NCI-H774 (cell line): Measurements from ENCODE around the gene RAD51.
"Not testable (repeated sequence)": the region's sequence is repeated elsewhere in the genome, so short reads cannot be mapped to it uniquely, and the experiment has no call there.

ENCODE experiments used
- DNase-seq: peaks from one replicate; lab custom pipeline; 2025; lab: John Stamatoyannopoulos, UW

Gene RAD51

DNA sequence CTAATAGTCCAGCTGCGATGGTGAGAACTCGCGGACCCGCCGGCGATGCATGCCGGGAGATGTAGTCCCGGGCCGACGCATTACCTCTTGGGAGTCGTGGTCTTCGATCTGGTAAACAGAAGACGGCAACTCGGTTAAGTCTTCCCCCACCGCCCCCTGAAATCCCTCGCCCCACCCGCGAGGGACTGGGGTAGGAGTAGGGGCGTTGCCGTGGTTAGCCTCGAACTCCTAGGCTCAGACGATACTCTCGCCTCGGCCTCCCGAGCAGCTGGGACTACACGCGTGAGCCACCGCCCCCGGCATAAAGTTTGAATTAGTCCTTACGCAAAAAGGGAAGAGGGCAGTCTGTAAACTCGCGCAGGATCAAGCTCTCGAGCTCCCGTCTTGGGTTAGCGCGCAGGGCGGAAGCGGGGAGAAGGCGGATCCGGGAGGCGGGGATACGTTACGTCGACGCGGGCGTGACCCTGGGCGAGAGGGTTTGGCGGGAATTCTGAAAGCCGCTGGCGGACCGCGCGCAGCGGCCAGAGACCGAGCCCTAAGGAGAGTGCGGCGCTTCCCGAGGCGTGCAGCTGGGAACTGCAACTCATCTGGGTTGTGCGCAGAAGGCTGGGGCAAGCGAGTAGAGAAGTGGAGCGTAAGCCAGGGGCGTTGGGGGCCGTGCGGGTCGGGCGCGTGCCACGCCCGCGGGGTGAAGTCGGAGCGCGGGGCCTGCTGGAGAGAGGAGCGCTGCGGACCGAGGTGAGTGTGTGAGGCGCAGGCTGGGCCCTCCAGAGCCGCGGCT, at the start of gene RAD51:
RAD51 (plus strand) TSS at position 487 of the 781 bp plus-strand sequence. CDS start 3,585 bp downstream, outside the sequence.
- DNase-seq, result peak; percentile 85

DNA sequence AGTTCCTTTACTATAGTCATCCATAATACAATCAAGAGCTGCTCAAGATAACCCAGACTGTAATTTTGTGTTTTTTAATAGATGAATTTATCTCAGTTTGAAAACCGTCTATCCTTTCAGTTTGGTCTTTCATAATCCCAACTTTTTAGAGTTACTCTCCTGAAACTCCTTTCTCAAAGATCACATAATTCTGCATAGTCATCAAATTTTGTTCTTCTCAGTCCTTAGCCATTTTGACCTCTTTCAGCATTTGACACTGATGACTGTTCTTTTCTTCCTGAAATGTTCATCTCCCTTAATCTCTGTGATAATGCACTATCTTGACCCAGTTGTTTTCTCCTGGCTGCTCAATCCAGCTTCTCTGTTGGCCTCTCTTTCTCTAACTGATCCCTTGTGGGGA, 47.5 kb upstream of the RAD51 start:
- no peak for DNase-seq

DNA sequence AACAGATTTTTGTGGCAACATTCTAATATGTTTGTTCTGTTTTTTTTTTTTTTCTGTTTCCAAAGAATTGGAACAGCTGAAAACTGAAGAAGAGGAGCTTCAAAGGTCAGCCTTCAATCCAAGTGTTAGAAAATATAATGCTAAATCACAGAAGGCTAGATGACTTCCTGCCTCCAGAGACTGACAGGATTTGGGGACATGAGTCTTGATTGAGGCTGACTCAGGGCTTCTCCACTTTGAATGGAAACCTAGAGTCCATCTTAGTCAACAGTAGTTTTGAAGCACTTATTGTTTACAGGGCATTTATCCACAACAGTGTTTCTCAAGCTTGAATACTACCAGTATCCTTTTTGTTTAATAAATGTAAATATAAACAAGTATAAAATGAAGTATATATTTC, 44.5 kb upstream of the RAD51 start:
- no peak for DNase-seq

DNA sequence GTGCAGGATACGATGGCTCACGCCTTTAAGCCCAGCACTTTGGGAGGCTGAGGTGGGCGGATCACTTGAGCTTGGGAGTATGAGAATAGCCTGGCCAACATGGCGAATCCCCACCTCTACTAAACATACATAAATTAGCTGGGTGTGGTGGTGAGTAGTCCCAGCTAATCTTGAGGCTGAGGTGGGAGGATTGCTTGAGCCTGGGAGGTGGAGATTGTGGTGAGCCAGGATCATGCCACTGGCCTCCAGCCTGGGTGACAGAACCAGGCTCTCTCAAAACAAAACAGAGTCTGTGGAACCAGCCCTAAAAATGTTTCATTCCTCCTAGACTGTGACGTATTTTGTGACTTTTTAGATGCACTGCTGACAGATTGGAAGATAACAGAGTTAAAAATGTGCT, 34.3 kb upstream of the RAD51 start:
- DNase-seq, result no peak

DNA sequence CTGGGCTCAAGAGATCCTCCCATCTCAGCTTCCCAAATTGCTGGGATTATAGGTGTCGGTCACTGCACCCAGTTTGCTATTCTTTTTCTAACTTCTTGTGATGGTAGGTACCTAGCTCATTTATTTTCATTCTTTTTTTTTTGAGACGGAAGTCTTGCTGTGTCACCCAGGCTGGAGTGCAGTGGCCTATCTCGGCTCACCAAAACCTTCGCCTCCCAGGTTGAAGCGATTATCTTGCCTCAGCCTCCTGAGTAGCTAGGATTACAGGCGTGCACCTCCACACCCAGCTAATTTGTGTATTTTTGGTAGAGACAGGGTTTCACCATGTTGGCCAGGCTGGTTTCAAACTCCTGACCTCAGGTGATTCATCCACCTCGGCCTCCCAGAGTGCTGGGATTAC, 30.1 kb upstream of the RAD51 start:
- no peak for DNase-seq

DNA sequence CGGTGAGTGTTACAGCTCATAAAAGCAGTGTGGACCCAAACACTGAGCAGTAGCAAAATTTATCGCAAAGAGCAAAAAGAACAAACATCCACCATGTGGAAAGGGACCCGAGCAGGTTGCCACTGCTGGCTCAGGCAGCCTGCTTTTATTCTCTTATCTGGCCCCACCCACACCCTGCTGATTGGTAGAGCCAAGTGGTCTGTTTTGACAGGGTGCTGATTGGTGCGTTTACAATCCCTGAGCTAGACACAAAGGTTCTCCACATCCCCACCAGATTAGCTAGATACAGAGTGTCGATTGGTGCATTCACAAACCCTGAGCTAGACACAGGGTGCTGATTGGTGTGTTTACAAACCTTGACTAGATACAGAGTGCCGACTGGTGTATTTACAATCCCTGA, 18.7 kb upstream of the RAD51 start:
- not testable (repeated sequence) for DNase-seq

DNA sequence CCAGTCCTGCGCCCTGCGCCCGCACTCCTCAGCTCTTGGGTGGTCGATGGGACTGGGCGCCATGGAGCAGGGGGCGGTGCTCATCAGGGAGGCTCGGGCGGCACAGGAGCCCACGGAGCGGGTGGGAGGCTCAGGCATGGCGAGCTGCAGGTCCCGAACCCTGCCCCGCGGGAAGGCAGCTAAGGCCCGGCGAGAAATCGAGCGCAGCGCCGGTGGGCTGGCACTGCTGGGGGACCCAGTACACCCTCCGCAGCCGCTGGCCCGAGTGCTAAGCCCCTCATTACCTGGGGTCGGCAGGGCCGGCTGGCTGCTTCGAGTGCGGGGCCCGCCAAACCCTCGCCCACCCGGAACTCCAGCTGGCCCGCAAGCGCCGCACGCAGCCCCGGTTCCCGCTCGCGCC, 18.1 kb upstream of the RAD51 start:
- DNase-seq, result not testable (repeated sequence)

DNA sequence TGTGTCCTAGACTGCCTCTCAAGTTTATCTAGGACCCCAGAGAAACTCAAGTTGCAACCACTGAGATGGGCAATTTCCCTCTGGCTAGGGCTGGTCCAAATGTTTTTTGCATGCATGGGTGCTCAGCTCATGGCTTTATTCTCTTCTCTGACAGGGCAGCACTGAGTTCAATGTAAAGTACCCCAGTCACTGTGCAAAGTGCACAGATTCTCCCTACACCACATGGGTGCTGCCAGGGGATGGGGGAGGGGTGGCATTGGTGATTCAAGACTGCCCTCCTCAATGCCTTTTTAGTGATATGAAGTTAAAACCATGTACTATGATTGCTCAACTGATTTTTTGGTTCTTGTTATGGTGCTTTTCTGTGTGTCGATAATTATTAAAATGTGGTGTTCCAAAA, 14.8 kb upstream of the RAD51 start:
- DNase-seq, result no peak

DNA sequence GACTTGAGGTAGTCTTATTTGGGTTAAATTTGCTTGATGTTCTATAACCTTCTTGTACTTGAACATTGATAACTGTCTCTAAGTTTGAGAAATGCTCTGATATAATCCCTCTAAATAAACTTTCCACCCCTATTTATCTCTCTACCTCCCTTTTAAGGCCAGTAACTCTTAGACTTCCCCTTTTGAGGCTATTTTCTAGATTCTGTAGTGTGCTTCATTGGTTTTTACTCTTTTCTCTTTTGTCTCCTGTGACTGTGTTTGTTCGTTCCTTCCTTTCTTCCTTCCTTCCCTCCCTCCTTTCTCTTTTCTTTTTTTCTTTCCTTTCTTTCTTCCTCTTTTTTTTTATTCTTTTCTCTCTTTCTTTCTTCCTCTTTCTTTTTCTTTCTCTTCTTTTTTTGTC, 14.0 kb upstream of the RAD51 start:
- not testable (repeated sequence) for DNase-seq

DNA sequence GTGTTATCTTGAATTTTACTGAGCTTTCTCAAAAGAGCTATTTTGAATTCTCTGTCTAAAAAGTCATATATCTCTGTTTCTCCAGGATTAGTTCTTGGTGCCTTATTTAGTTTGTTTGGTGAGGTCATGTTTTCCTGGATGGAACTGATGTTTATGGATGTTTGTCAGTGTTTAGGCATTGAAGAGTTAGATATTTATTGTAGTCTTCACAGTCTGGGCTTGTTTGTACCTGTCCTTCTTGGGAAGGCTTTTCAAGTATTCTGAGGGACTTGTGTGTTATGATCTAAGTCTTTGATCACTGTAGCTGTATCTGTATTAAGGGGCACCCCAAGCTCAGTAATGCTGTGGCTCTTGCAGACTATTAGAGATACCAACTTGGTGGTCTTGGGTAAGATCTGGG, 10.6 kb upstream of the RAD51 start:
- DNase-seq, result no peak

DNA sequence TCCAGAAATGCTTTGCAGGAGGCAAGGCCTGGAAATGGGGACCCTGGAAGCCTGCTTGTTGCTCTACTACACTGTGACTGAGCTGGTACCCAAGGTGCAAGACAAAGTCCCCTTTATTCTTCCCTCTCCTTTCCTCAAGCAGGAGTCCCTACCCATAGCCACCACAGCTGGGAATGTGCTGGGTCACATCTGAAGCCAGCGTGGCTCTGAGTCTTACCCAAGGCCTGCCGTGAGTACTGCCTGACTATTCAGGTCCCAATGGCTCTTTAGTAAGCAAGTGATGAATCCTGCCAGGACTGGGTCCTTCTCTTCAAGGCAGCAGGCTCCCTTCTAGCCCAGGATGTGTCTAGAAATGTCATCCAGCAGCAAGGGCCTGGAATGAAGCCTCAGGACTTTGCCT, 9.6 kb upstream of the RAD51 start:
- no peak for DNase-seq

DNA sequence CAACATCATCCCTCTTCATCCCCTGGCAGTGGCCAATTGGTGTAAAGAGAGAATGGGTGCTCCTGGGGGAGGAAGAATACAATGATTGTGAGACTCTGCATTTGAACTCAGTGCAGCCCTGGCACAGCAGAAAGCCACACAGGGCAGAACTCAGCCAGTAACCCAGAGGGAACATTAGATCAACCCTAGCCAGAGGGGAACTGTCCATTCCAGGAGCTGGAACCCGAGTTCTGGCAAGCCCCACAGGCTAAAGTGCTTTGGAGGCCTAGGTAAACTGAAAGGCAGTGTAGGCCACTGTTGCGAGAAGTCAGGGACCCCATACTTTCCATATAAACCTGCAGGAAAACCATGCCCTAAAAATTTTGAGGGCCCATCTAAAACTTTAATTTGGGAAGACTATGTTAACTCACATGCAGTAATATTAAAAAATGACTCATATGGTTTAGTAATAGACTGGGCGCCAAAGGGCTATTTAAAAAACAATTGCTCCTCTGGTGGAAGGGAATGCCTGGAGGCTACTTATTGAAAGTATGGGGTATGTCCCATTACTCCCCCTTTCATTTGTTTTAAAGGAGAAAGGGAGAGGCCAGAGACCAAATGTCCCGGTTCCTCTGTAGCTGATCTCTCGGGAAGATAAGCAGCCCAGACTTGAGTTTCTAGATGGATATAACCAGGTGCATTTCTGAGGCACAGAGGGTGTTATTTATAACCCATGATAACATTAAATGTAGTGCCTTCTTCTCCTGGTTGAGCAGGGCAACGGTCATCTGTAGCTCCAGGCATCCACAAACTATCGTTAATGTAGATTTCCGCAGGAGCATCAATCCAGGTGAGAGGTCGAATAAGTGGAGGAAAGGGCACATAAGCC, 5.8 kb upstream of the RAD51 start:
- no peak for DNase-seq

DNA sequence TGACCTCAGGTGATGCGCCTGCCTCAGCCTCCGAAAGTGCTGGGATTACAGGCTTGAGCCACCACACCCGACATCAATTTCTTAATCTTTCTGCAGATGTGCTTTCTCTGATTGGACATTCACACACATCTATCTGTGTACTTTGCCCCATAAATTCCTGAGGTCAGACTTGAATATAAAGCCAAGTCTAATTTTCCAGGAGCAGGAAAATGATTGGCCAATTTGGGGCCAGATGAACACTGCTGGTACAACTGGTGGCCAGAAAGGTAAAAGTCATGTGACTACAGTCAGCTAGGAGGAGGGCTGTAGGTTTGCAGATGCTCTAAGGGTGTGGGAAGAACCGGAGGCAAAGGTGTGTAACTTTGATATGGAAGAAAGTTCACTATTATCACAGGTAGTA, 3.2 kb upstream of the RAD51 start:
- DNase-seq, result no peak

DNA sequence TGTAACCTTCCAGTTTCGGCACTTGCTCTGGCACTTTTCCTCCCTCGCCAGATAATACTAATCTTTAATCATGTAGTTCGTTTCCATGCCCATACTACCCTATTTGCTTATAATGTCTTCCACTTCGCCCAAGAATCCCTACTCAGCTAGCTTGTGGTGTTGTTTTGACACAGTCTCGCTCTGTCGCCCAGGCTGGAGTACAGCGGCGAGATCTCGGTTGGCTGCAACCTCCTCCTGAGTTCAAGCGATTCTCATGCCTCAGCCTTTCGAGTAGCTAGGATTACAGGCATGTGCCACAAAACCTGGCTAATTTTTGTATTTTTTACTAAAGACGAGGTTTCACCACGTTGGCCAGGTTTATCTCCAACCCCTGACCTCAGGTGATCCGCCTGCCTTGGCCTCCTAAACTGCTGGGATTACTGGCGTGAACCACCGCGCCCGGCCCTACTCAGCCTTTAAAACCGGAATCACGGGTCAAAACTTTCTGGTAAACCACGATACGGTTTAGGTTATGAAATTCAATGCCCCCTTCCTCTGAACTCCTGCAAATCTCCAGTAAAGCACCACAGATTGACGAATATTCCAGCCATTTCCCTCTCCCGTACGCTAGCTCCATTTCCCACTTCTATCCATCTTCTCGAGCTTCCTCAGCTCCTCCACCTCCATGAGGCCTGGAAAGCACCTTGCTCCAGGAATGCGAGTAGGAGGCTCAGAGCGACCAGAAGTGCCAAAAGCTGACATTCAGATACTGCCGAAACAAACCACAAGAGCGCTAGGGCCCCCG, 878 bp upstream of the RAD51 start:
- DNase-seq, result no peak

DNA sequence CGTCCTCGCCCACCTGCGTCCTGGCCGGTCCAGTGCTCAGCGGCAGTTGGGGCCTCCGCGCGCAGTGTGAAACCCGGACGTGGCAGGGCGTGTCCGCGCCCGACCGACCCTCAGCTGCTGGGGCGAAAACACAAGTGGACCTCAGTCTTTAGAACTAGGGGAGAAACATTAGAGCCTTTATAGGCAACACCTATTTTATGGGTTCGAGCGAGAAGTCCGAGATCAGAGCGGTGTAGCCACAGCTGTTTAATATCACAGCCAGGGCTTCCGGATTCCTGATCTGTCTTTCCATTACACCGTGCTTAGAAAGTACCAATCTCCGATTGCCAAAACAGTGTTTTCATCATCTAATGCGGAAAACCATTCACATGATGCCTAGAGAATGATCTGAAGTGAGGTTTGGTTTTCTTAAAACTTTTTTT, 506 bp downstream of the RAD51 start:
- no peak for DNase-seq

DNA sequence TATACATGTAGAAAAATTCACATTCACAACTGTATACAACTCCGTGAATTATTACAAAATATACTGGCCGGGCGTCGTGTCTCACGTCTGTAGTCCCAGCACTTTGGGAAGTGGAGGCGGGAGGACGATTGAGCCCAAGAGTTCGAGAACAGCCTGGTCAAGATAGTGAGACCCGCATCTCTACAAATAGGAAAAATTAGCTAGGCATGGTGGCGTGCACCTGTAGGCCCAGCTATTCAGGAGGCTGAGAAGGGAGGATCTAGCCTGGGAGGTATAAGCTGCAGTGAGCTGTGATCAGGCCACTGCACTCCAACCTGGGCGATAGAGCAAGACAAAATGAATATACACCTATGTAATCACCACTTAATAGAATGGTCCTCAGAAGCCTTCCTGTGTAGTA, 1.3 kb downstream of the RAD51 start:
- DNase-seq, result no peak

DNA sequence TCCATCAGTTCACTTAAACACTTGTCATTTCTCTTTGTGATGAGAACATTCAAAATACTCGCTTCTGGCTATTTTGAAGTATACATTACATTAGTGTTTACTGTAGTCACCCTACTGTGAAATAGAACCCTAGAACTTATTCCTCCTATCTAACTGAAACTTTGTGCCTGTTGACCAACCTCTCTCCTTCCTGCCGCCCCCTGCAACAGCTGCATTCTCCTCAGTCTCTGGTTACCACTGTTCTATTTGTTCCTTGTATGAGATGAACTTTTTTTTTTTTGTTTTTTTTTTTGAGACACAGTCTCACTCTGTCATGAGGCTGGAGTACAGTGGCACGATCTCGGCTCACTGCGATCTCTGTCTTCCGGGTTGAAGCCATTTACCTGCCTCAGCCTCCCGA, 2.9 kb downstream of the RAD51 start:
- DNase-seq, result no peak

DNA sequence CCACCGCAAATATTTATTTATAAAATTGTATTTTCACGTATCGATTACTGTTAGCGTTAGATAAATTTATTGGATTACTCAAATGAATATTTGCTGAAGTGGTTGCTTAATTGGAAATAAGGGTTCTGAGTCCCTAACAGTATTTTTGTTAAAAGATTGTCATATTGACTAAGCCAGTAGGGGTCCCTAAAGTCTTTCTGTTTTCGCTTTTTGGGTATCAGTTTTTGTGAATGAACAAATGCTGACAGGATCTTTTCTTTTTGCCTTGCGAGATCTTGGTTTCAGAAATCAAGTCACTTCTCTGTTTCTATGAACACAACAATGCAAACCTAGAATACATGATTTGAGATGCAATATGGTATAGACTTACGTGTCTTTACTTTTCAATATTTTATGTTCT, 7.1 kb downstream of the RAD51 start:
- no peak for DNase-seq

DNA sequence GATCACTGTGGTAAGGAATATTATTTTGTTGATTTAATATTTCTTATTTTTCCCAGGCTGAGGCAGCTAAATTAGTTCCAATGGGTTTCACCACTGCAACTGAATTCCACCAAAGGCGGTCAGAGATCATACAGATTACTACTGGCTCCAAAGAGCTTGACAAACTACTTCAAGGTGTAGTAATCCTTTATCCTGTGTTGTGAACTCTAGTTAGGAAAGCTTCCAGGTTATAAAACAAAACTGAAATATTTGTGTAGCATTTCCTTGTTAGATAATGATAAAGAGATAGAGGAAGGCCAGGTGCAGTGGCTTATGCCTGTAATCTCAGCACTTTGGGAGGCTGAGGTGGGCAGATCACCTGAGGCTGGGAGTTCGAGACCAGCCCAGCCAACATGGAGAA, 11.1 kb downstream of the RAD51 start:
- no peak for DNase-seq

DNA sequence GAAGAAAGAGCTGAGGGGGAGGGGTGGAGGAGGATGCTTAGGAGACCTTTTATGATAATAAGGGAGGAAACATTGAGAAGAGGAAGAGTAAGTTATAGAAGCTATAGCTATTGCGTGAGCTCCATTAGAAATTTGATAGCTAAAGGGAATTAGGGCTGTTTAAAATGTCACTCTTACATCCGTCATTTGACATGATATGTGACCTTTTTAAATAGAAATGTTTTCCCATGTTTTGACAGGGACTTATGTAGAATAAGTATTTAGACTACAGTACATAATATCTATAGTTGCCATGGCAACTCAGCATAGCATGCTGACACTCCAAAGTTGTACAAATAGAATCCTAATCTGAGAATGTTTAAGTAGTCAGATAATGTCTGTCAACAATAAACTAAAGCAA, 19.2 kb downstream of the RAD51 start:
- no peak for DNase-seq

DNA sequence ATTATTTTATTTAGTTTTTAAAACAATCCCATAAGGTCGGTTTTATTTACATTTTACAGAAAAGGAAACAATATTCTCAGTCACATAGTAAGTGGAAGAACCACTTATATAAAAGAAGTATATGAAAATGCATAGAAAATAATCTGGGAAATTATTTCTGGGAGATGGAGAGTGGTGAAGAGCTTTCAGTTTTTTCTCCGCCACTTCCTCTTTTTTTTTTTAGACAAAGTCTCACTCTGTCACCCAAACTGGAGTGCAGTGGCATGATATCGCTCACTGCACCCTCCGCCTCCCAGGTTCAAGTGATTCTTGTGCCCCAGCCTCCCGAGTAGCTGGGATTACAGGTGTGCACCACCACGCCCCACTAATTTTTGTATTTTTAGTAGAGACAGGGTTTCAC, 21.2 kb downstream of the RAD51 start:
- no peak for DNase-seq

DNA sequence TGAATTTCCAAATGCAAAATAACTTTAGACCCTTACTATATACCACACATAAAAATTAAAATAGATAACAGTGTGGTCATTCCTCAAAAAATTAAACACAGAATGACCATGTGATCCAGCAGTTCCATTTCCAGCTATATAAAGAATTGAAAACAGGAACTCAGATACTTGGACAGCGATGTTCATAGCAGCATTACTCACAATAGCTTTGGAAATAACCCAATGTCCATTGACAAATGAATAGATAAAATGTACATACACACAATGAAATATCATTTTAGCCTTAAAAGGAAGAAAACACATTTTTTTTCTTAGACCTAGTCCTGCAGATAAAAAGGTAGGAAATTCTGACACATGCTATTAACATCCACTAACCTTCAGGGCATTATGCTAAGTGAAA, 26.7 kb downstream of the RAD51 start:
- DNase-seq, result no peak

DNA sequence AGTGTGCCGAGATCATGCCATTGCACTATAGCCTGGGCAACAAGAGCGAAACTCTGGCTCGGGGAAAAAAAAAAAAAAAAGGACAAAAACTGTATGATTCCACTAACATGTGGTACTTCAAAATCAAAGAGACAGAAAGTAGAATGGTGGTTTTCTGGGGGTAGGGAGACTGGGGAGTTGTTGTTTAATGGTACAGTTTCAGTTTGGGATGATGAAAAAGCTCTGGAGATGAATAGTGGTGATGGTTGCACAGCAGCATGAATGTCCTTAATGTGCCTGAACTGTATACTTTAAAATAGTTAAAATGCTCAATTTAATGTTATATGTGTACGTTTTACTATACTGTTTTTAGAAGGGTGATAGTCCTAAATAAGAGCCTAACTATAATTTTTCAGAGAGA, 27.4 kb downstream of the RAD51 start:
- DNase-seq, result no peak
